ENCODE results near the gene ARHGAP24. TPM values are rescaled to one million over a fixed set of nuclear protein-coding genes. Genes with fewer than 3 reads are reported as not detected.

The ARHGAP24 gene
- total and polyA plus RNA-seq, 2 donors (not counting 1 experiment from before 2014, with no cell fraction given) = 15.9 to 40.5 TPM

- Histone ChIP-seq H3K4me2 (ENCODE audit: extremely low read depth, insufficient read depth, low read length) (no peak overlapping the region), H3K4me3 (replicated peaks in 1 of 4; ENCODE audit: control extremely low read depth in 1 of 4, insufficient read depth in 1 of 4, low read depth in 3 of 4, low read length in 4 of 4) (no peak overlapping the region), H3K27ac (ENCODE audit: insufficient read depth, low read length) (no peak overlapping the region), H2AFZ (ENCODE audit: low read length) (no peak overlapping the region), H3K9me3 (ENCODE audit: control insufficient read depth, insufficient read depth, low read depth, low read length) (no peaks in the 10 kb centered on the region), H3K79me2 (ENCODE audit: control insufficient read depth, insufficient read depth, low read length) (no peaks in the 10 kb centered on the region), H4K20me1 (ENCODE audit: control insufficient read depth, extremely low read depth, insufficient read depth, low read length) (no peaks in the 10 kb centered on the region), H3K4me1 (ENCODE audit: control insufficient read depth, extremely low read depth, insufficient read depth, low read length) (peaks cover 8% of the 10 kb centered on the region), H3K27me3 (ENCODE audit: control insufficient read depth, insufficient read depth, low read length) (no peaks in the 10 kb centered on the region), H3K36me3 (ENCODE audit: control insufficient read depth, insufficient read depth, low read length) (no peaks in the 10 kb centered on the region), H3K9ac (ENCODE audit: insufficient read depth, low read length) (no peak overlapping the region)
- TF ChIP-seq EZH2 (IDR thresholded peaks at IDR 0.05; ENCODE audit: low read length, missing control alignments) = no peak
- no peak for TF ChIP-seq CTCF (conservative IDR thresholded peaks at IDR 0.05 in 1 of 2, IDR thresholded peaks at IDR 0.05 in 1 of 2; ENCODE audit: low read depth in 1 of 2, low read length in 2 of 2)
- peak; percentile 15 to 77 for DNase-seq (ENCODE audit: low read depth in 2 of 2)
Measured at GRCh38 chr4:85744950-85745349, 270.0 kb downstream of the ARHGAP24 start.

- no peak overlapping the region for H3K4me2 ChIP-seq (ENCODE audit: extremely low read depth, insufficient read depth, low read length)
- no peak overlapping the region for H2AFZ ChIP-seq (ENCODE audit: low read length)
- H3K9me3 ChIP-seq (ENCODE audit: control insufficient read depth, insufficient read depth, low read depth, low read length) = no peaks in the 10 kb centered on the region
- H3K4me3 ChIP-seq (replicated peaks in 1 of 4; ENCODE audit: control extremely low read depth in 1 of 4, insufficient read depth in 1 of 4, low read depth in 3 of 4, low read length in 4 of 4) = no peak overlapping the region
- no peaks in the 10 kb centered on the region for H3K79me2 ChIP-seq (ENCODE audit: control insufficient read depth, insufficient read depth, low read length)
- no peaks in the 10 kb centered on the region for H3K27me3 ChIP-seq (ENCODE audit: control insufficient read depth, insufficient read depth, low read length)
- H4K20me1 ChIP-seq (ENCODE audit: control insufficient read depth, extremely low read depth, insufficient read depth, low read length) = no peaks in the 10 kb centered on the region
- no peaks in the 10 kb centered on the region for H3K36me3 ChIP-seq (ENCODE audit: control insufficient read depth, insufficient read depth, low read length)
- peaks cover 8% of the 10 kb centered on the region for H3K4me1 ChIP-seq (ENCODE audit: control insufficient read depth, extremely low read depth, insufficient read depth, low read length)
- TF ChIP-seq EZH2 (IDR thresholded peaks at IDR 0.05; ENCODE audit: low read length, missing control alignments) (no peak), CTCF (conservative IDR thresholded peaks at IDR 0.05 in 1 of 2, IDR thresholded peaks at IDR 0.05 in 1 of 2; ENCODE audit: low read depth in 1 of 2, low read length in 2 of 2) (no peak)
- H3K27ac ChIP-seq (ENCODE audit: insufficient read depth, low read length) = no peak overlapping the region
- no peak for DNase-seq (ENCODE audit: low read depth in 2 of 2)
- H3K9ac ChIP-seq (ENCODE audit: insufficient read depth, low read length) = no peak overlapping the region
Measured at GRCh38 chr4:85745939-85746338, 271.0 kb downstream of the ARHGAP24 start.

GRCh38 chr4:85747882-85748491, 273.0 kb downstream of the ARHGAP24 start:
- no peaks in the 10 kb centered on the region for H3K36me3 ChIP-seq (ENCODE audit: control insufficient read depth, insufficient read depth, low read length)
- no peak overlapping the region for H3K4me2 ChIP-seq (ENCODE audit: extremely low read depth, insufficient read depth, low read length)
- H3K4me1 ChIP-seq (ENCODE audit: control insufficient read depth, extremely low read depth, insufficient read depth, low read length) = peaks cover 3% of the 10 kb centered on the region
- DNase-seq (ENCODE audit: low read depth in 2 of 2) = peak; percentile 75 to 93
- no peaks in the 10 kb centered on the region for H3K27me3 ChIP-seq (ENCODE audit: control insufficient read depth, insufficient read depth, low read length)
- H3K9ac ChIP-seq (ENCODE audit: insufficient read depth, low read length) = no peak overlapping the region
- H3K4me3 ChIP-seq (replicated peaks in 1 of 4; ENCODE audit: control extremely low read depth in 1 of 4, insufficient read depth in 1 of 4, low read depth in 3 of 4, low read length in 4 of 4) = no peak overlapping the region
- no peak overlapping the region for H3K27ac ChIP-seq (ENCODE audit: insufficient read depth, low read length)
- TF ChIP-seq CTCF (conservative IDR thresholded peaks at IDR 0.05 in 1 of 2, IDR thresholded peaks at IDR 0.05 in 1 of 2; ENCODE audit: low read depth in 1 of 2, low read length in 2 of 2) (peak; percentile 79 to 94), EZH2 (IDR thresholded peaks at IDR 0.05; ENCODE audit: low read length, missing control alignments) (no peak)
- H4K20me1 ChIP-seq (ENCODE audit: control insufficient read depth, extremely low read depth, insufficient read depth, low read length) = no peaks in the 10 kb centered on the region
- no peaks in the 10 kb centered on the region for H3K79me2 ChIP-seq (ENCODE audit: control insufficient read depth, insufficient read depth, low read length)
- no peak overlapping the region for H2AFZ ChIP-seq (ENCODE audit: low read length)
- H3K9me3 ChIP-seq (ENCODE audit: control insufficient read depth, insufficient read depth, low read depth, low read length) = no peaks in the 10 kb centered on the region
